Suprapubic skin (tissue), 4 donors: Measurements from ENCODE around the gene ITIH2. TPM values are rescaled to one million over a fixed set of nuclear protein-coding genes. Genes with fewer than 3 reads are reported as not detected.
"Not testable (repeated sequence)": the region's sequence is repeated elsewhere in the genome, so short reads cannot be mapped to it uniquely, and the experiment has no call there.

ENCODE experiments used
- DNase-seq, 2 donors: peaks; one replicate each; pipeline ENCODE4 v3.0.0-alpha.2; 2019; ENCODE audit warnings: low spot score in 2 of 2
- H3K27ac ChIP-seq: fragments of 200-600 bp; sonication (generic); one replicate; pipeline ENCODE4 v1.5.1; 2019
- H3K27me3 ChIP-seq: fragments of 200-600 bp; sonication (generic); one replicate; pipeline ENCODE4 v1.5.1; 2019
- H3K36me3 ChIP-seq: fragments of 200-600 bp; sonication (generic); one replicate; pipeline ENCODE4 v1.5.1; 2019
- H3K4me1 ChIP-seq: fragments of 200-600 bp; sonication (generic); one replicate; pipeline ENCODE4 v1.5.1; 2019
- H3K4me3 ChIP-seq: fragments of 200-600 bp; sonication (generic); one replicate; pipeline ENCODE4 v1.5.1; 2019; ENCODE audit warnings: mild to moderate bottlenecking
- H3K9me3 ChIP-seq: fragments of 200-600 bp; sonication (generic); one replicate; pipeline ENCODE4 v1.5.1; 2019
- EP300 ChIP-seq: sonication (generic); formaldehyde crosslinking; IDR thresholded peaks from one replicate; pipeline ENCODE4 v1.6.1; 2017; ENCODE audit warnings: antibody characterized with exemption
- POLR2A ChIP-seq, 2 donors: fragments of 450-650 bp; IDR thresholded peaks; one replicate each; pipeline ENCODE4 v1.6.1; 2017; ENCODE audit warnings: antibody characterized with exemption in 2 of 2, mild to moderate bottlenecking in 2 of 2, moderate library complexity in 2 of 2
- POLR2AphosphoS5 ChIP-seq, 3 donors: sonication (generic); formaldehyde crosslinking; IDR thresholded peaks; one replicate each; pipeline ENCODE4 v1.6.1; 2017; ENCODE audit warnings: antibody characterized with exemption in 3 of 3
- WGBS: methylation state at CpG from one replicate; pipeline ENCODE4 v1.1.5; 2018; 5-methylcytosine and 5-hydroxymethylcytosine counted together
- total RNA-seq, 4 donors: library from RNA; depleted of rRNA; stranded (reverse); fragments of >200 nt; gene quantifications; one replicate each; pipeline ENCODE4 v1.1.0, GENCODE V29; 2016
- TF ChIP-seq, protein P1 (sequence below), 2 donors: fragments of 200-600 bp in 1 of 2; fragments of 450-650 bp in 1 of 2; sonication (generic) in 1 of 2; IDR thresholded peaks; one replicate each; pipeline ENCODE4 v1.5.1; 2016 to 2019; ENCODE audit warnings: antibody characterized with exemption in 2 of 2, mild to moderate bottlenecking in 1 of 2, moderate library complexity in 1 of 2

ITIH2 gene
- total RNA-seq, 4 donors from 2014 or later: 0.24 TPM; not detected in 3

DNA sequence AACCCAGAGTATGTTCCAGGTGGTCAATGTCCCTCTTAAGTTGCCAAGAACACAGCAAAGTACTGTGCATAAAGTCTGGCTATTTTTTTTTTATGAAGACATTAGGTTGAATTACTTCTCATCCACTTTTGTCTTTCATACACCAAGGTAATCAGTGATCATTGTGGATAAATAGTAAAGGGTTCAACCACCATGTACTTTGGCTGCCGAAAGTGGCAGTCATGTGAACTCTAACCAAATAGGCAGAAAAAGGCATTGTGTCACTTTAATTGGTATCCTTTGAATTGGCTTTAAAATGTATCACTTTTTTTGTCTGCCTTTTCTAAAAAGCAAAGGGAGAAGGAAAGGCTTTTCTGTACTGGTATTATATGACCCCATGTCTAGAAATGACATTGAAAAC is 7.3 kb downstream of the ITIH2 start:
- no peak overlapping the region for H3K27ac ChIP-seq
- 91% methylated on average over 1 of the region's 1 CpG for WGBS
- H3K4me3 ChIP-seq: no peak overlapping the region
- H3K9me3 ChIP-seq: no peaks in the 10 kb centered on the region
- no peaks in the 10 kb centered on the region for H3K36me3 ChIP-seq
- no peak for DNase-seq
- no peaks in the 10 kb centered on the region for H3K4me1 ChIP-seq
- peaks cover 16% of the 10 kb centered on the region for H3K27me3 ChIP-seq
- TF ChIP-seq, protein P1, sequence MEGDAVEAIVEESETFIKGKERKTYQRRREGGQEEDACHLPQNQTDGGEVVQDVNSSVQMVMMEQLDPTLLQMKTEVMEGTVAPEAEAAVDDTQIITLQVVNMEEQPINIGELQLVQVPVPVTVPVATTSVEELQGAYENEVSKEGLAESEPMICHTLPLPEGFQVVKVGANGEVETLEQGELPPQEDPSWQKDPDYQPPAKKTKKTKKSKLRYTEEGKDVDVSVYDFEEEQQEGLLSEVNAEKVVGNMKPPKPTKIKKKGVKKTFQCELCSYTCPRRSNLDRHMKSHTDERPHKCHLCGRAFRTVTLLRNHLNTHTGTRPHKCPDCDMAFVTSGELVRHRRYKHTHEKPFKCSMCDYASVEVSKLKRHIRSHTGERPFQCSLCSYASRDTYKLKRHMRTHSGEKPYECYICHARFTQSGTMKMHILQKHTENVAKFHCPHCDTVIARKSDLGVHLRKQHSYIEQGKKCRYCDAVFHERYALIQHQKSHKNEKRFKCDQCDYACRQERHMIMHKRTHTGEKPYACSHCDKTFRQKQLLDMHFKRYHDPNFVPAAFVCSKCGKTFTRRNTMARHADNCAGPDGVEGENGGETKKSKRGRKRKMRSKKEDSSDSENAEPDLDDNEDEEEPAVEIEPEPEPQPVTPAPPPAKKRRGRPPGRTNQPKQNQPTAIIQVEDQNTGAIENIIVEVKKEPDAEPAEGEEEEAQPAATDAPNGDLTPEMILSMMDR (IDR thresholded peaks at IDR 0.05): no peak
- no peak for TF ChIP-seq EP300
- TF ChIP-seq POLR2AphosphoS5 (IDR thresholded peaks at IDR 0.05): no peak
- TF ChIP-seq POLR2A (IDR thresholded peaks at IDR 0.05): no peak

- 92% methylated on average over 5 of the region's 5 CpGs for WGBS
Observed at GRCh38 chr10:7711075-7711474, 8.0 kb downstream of the ITIH2 start.

DNA sequence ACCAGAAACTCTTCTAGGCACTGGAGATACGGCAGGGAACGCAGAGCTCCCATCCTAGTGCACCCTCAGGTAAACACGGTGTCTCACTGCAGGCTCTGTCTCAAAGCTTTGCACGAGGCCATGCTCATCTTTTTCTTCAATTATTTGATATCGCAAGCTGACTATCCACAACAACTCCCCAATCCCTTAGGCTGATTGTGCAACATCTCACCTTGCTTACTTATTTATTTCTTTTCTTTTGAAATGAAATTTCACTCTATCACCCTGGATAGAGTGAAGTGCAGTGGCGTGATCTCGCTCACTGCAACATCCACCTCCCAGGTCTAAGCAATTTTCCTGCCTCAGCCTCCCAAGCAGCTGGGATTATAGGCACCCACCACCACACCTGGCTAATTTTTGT is 12.4 kb downstream of the ITIH2 start:
- DNase-seq: no peak
- H3K27me3 ChIP-seq: peaks cover 4% of the 10 kb centered on the region
- H3K27ac ChIP-seq: no peak overlapping the region
- no peaks in the 10 kb centered on the region for H3K4me1 ChIP-seq
- no peaks in the 10 kb centered on the region for H3K9me3 ChIP-seq
- TF ChIP-seq, protein P1 (IDR thresholded peaks at IDR 0.05): no peak
- TF ChIP-seq POLR2AphosphoS5 (IDR thresholded peaks at IDR 0.05): no peak
- TF ChIP-seq POLR2A (IDR thresholded peaks at IDR 0.05): no peak
- H3K4me3 ChIP-seq: no peak overlapping the region
- H3K36me3 ChIP-seq: no peaks in the 10 kb centered on the region
- 89% methylated on average over 7 of the region's 7 CpGs for WGBS

More at GRCh38 chr10:7711075-7711474, 8.0 kb downstream of the ITIH2 start:
- not testable (repeated sequence) for H3K9me3 ChIP-seq, DNase-seq, H3K36me3 ChIP-seq, H3K4me1 ChIP-seq, H3K27ac ChIP-seq, H3K4me3 ChIP-seq
- peaks cover 13% of the 10 kb centered on the region for H3K27me3 ChIP-seq

DNA sequence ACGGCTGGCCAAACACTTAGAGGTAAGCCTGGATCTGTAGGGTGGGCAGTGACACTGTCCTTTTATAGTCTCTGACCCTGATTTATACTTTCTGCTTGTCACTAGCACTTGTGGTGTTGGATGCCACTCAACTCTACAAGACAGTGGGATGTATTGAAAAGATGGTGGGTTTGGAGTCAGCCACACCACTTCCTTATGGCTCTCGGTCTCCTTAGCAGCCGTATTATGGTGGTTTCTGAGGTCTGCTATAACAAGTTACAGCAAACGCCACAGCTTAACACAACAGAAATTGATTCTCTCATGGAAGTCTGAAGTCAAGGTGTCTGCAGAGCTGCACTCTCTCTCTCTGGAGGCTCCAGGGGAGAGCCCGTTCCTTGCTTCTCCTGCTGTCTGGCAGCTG is 14.7 kb downstream of the ITIH2 start:
- Histone ChIP-seq H3K27me3 (peaks cover 8% of the 10 kb centered on the region), H3K27ac (no peak overlapping the region), H3K4me3 (no peak overlapping the region), H3K9me3 (no peaks in the 10 kb centered on the region), H3K36me3 (no peaks in the 10 kb centered on the region), H3K4me1 (no peaks in the 10 kb centered on the region)
- no peak for TF ChIP-seq POLR2A (IDR thresholded peaks at IDR 0.05)
- TF ChIP-seq EP300: no peak
- TF ChIP-seq, protein P1 (IDR thresholded peaks at IDR 0.05): no peak
- TF ChIP-seq POLR2AphosphoS5 (IDR thresholded peaks at IDR 0.05): no peak
- WGBS: 85% methylated on average over 5 of the region's 5 CpGs
- no peak for DNase-seq

DNA sequence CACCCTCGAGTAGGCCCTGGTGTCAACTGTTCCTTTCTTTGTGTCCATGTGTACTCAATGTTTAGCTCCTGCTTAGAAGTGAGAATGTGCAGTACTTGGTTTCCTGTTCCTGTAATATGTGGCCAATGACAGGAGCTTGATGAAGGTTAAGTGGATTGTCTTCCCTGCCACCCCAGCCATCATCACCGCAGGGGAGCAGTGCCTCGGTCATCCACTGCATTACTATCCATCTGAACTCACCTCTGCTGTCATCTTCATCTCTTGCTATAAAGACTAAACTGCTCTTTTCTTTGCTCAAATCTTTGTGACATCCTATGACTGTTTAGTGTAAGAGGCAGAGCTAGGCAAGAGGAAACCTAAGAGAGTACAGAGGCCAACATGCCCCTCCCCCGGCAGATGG is 15.6 kb downstream of the ITIH2 start:
- Histone ChIP-seq H3K4me1 (no peaks in the 10 kb centered on the region), H3K9me3 (no peaks in the 10 kb centered on the region), H3K27me3 (peaks cover 9% of the 10 kb centered on the region), H3K27ac (no peak overlapping the region), H3K4me3 (no peak overlapping the region), H3K36me3 (no peaks in the 10 kb centered on the region)
- 77% methylated on average over 4 of the region's 4 CpGs for WGBS
- TF ChIP-seq POLR2AphosphoS5 (IDR thresholded peaks at IDR 0.05) (no peak), POLR2A (IDR thresholded peaks at IDR 0.05) (no peak), EP300 (no peak)
- TF ChIP-seq, protein P1 (IDR thresholded peaks at IDR 0.05): no peak
- DNase-seq: no peak

GRCh38 chr10:7720478-7720877 is 17.4 kb downstream of the ITIH2 start:
- Histone ChIP-seq H3K4me3 (no peak overlapping the region), H3K36me3 (no peaks in the 10 kb centered on the region), H3K27ac (no peak overlapping the region), H3K27me3 (peaks cover 9% of the 10 kb centered on the region), H3K9me3 (no peaks in the 10 kb centered on the region), H3K4me1 (no peaks in the 10 kb centered on the region)
- no peak for DNase-seq
- no peak for TF ChIP-seq POLR2A (IDR thresholded peaks at IDR 0.05)
- TF ChIP-seq, protein P1 (IDR thresholded peaks at IDR 0.05): no peak
- no peak for TF ChIP-seq POLR2AphosphoS5 (IDR thresholded peaks at IDR 0.05)
- TF ChIP-seq EP300: no peak
- WGBS: 78% methylated on average over 10 of the region's 10 CpGs
